NB4 (cell line): ENCODE data around the gene IGF2BP3.
A peak's percentile ranks its signal among the peaks of the same experiment; 100 is the strongest.
"Not testable (repeated sequence)": the region's sequence is repeated elsewhere in the genome, so short reads cannot be mapped to it uniquely, and the experiment has no call there.

Experiments used
- DNase-seq: peaks from one replicate; pipeline ENCODE4 v3.0.0; 2010; ENCODE audit warnings: low read depth
- H3K4me3 ChIP-seq: one replicate; pipeline ENCODE4 v1.5.1; 2011; ENCODE audit warnings: mild to moderate bottlenecking, low read depth, low read length, moderate library complexity
- CTCF ChIP-seq: IDR thresholded peaks from one replicate; pipeline ENCODE4 v1.5.1; 2012; ENCODE audit warnings: low read depth, low read length
- MAX ChIP-seq: IDR thresholded peaks from 2 replicates; pipeline ENCODE4 v1.6.1; 2011; ENCODE audit warnings: low read depth, low read length
- MYC ChIP-seq: IDR thresholded peaks from 2 replicates; pipeline ENCODE4 v1.6.1; 2011; ENCODE audit warnings: low read depth, low read length
- POLR2A ChIP-seq: IDR thresholded peaks from 2 replicates; pipeline ENCODE4 v1.6.1; 2011; ENCODE audit warnings: mild to moderate bottlenecking; ENCODE audit not compliant: insufficient read length; ENCODE audit errors: extremely low read depth

The IGF2BP3 gene

GRCh38 chr7:23410446-23411183, 59.7 kb downstream of the IGF2BP3 start:
- DNase-seq: peak; percentile 25
- TF ChIP-seq MAX: no peak
- TF ChIP-seq POLR2A: no peak
- no peak for TF ChIP-seq MYC
- no peak for TF ChIP-seq CTCF
- no peak overlapping the region for H3K4me3 ChIP-seq

GRCh38 chr7:23406564-23406963, 63.7 kb downstream of the IGF2BP3 start:
- H3K4me3 ChIP-seq, DNase-seq: not testable (repeated sequence)

- TF ChIP-seq POLR2A (no peak), MAX (no peak), MYC (no peak), CTCF (no peak)
- no peak for DNase-seq
- no peak overlapping the region for H3K4me3 ChIP-seq
Measured at GRCh38 chr7:23405240-23405618, 65.1 kb downstream of the IGF2BP3 start.

GRCh38 chr7:23404546-23405239, 65.6 kb downstream of the IGF2BP3 start:
- DNase-seq: no peak
- H3K4me3 ChIP-seq: no peak overlapping the region
- TF ChIP-seq CTCF: no peak
- no peak for TF ChIP-seq MAX
- TF ChIP-seq MYC: no peak

GRCh38 chr7:23403970-23404369, 66.3 kb downstream of the IGF2BP3 start:
- H3K4me3 ChIP-seq: no peak overlapping the region
- no peak for TF ChIP-seq MAX
- TF ChIP-seq MYC: no peak
- TF ChIP-seq POLR2A: no peak
- DNase-seq: no peak

GRCh38 chr7:23398090-23398489, 72.2 kb downstream of the IGF2BP3 start:
- H3K4me3 ChIP-seq, DNase-seq: not testable (repeated sequence)

GRCh38 chr7:23397241-23397640, 73.0 kb downstream of the IGF2BP3 start:
- no peak for TF ChIP-seq CTCF
- no peak for TF ChIP-seq POLR2A
- H3K4me3 ChIP-seq: no peak overlapping the region
- no peak for DNase-seq
